ENCODE results near the gene ABCB9.

DNA sequence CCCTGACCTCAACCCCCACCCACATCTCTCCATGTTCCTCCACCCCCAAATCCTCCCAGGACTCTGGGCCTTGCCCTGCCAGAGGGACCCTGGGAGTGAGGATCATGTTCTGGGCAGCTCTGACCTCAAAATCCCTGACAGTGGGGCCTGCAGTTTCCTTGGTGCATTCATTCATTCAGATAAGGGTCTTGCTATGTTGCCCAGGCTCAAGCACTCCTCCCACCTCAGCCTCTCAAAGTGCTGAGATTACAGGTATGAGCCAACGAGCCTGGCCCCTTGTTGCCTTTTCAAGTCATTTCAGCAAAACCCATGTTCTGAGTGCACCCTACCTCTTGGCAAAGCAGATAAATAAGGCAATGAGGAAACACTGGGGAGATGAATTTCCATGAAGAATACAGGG, 43.8 kb upstream of the ABCB9 start:
- TF ChIP-seq, protein P1, sequence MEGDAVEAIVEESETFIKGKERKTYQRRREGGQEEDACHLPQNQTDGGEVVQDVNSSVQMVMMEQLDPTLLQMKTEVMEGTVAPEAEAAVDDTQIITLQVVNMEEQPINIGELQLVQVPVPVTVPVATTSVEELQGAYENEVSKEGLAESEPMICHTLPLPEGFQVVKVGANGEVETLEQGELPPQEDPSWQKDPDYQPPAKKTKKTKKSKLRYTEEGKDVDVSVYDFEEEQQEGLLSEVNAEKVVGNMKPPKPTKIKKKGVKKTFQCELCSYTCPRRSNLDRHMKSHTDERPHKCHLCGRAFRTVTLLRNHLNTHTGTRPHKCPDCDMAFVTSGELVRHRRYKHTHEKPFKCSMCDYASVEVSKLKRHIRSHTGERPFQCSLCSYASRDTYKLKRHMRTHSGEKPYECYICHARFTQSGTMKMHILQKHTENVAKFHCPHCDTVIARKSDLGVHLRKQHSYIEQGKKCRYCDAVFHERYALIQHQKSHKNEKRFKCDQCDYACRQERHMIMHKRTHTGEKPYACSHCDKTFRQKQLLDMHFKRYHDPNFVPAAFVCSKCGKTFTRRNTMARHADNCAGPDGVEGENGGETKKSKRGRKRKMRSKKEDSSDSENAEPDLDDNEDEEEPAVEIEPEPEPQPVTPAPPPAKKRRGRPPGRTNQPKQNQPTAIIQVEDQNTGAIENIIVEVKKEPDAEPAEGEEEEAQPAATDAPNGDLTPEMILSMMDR (IDR thresholded peaks at IDR 0.05; ENCODE audit: poor library complexity, severe bottlenecking) = no peak
- no peak for TF ChIP-seq EZH2 (IDR thresholded peaks at IDR 0.05; ENCODE audit: borderline replicate concordance, insufficient read depth, low read length, poor library complexity, severe bottlenecking)
- TF ChIP-seq SMC3 (conservative IDR thresholded peaks at IDR 0.05; ENCODE audit: poor library complexity) = no peak
- TF ChIP-seq MXI1 (conservative IDR thresholded peaks at IDR 0.05; ENCODE audit: poor library complexity, severe bottlenecking) = no peak
- TF ChIP-seq TAF1 (IDR thresholded peaks at IDR 0.05; ENCODE audit: low read depth) = no peak
- TF ChIP-seq POLR2AphosphoS5 (IDR thresholded peaks at IDR 0.05) = no peak
